SU-DHL-6 (cell line): Measurements from ENCODE around the gene DNER.

Experiments used
- H2AFZ ChIP-seq: fragments of 200-600 bp; sonication (generic); 2 replicates; pipeline ENCODE4 v1.6.1; 2014; ENCODE audit warnings: low read depth, mild to moderate bottlenecking, moderate library complexity, mixed read lengths, antibody characterized with exemption, low read length; ENCODE audit not compliant: severe bottlenecking
- H3F3A ChIP-seq: fragments of 200-600 bp; shearing (Covaris generic); 2 replicates; pipeline ENCODE4 v1.6.0; 2016; ENCODE audit warnings: antibody characterized with exemption, mild to moderate bottlenecking; ENCODE audit not compliant: insufficient read depth
- H3K27ac ChIP-seq: fragments of 200-600 bp; sonication (generic); 2 replicates; pipeline ENCODE4 v1.5.1; 2016; ENCODE audit warnings: low read depth, mild to moderate bottlenecking, low read length, moderate library complexity, mixed read lengths
- H3K27me3 ChIP-seq: fragments of 200-600 bp; sonication (generic), shearing (Covaris generic); 2 replicates; pipeline ENCODE4 v1.6.0; 2014; ENCODE audit warnings: mild to moderate bottlenecking, low read length
- H3K36me3 ChIP-seq: fragments of 200-600 bp; sonication (generic); 2 replicates; pipeline ENCODE4 v1.6.1; 2014; ENCODE audit warnings: mild to moderate bottlenecking, low read length, mixed read lengths
- H3K4me2 ChIP-seq: fragments of 300-600, 200-600 bp; shearing (Covaris generic), sonication (generic); 2 replicates; pipeline ENCODE4 v1.6.0; 2014; ENCODE audit warnings: low read length, low read depth, mild to moderate bottlenecking; ENCODE audit not compliant: poor library complexity, severe bottlenecking
- H3K4me3 ChIP-seq: fragments of 200-600 bp; sonication (generic); 2 replicates; pipeline ENCODE4 v1.5.1; 2014; ENCODE audit warnings: antibody characterized with exemption, low read length, mild to moderate bottlenecking, mixed read lengths; ENCODE audit not compliant: insufficient read depth, poor library complexity, severe bottlenecking
- H3K79me2 ChIP-seq: fragments of 200-600 bp; sonication (generic); 2 replicates; pipeline ENCODE4 v1.6.1; 2014; ENCODE audit warnings: mild to moderate bottlenecking, low read length, moderate library complexity; ENCODE audit not compliant: insufficient read depth
- H3K9ac ChIP-seq: fragments of 200-600 bp; sonication (generic); 2 replicates; pipeline ENCODE4 v1.7.0; 2014; ENCODE audit warnings: mild to moderate bottlenecking, low read length
- H3K9me2 ChIP-seq: fragments of 200-600 bp; sonication (generic); replicated peaks from 2 replicates; pipeline ENCODE4 v1.6.1; 2014; ENCODE audit warnings: low read length; ENCODE audit not compliant: insufficient read depth
- H3K9me3 ChIP-seq: fragments of 200-600 bp; sonication (generic); 2 replicates; pipeline ENCODE4 v1.6.1; 2014; ENCODE audit warnings: low read length, mixed read lengths; ENCODE audit not compliant: insufficient read depth
- H4K20me1 ChIP-seq: fragments of 200-600 bp; sonication (generic); 2 replicates; pipeline ENCODE4 v1.6.1; 2014; ENCODE audit warnings: low read depth, mild to moderate bottlenecking, antibody characterized with exemption, low read length, moderate library complexity, mixed read lengths
- EZH2phosphoT487 ChIP-seq: fragments of 200-600 bp; sonication (generic), shearing (Covaris generic); conservative IDR thresholded peaks from 2 replicates; pipeline ENCODE4 v1.6.1; 2018; ENCODE audit warnings: mild to moderate bottlenecking, antibody characterized with exemption, low read length, moderate library complexity, mixed read lengths
- TF ChIP-seq, protein P1 (sequence below): fragments of 200-600 bp; sonication (generic); IDR thresholded peaks from one replicate; pipeline ENCODE4 v1.5.1; 2017; ENCODE audit warnings: antibody characterized with exemption, mild to moderate bottlenecking, low read length, moderate library complexity; ENCODE audit not compliant: insufficient read depth, poor library complexity, severe bottlenecking

The DNER gene

DNA sequence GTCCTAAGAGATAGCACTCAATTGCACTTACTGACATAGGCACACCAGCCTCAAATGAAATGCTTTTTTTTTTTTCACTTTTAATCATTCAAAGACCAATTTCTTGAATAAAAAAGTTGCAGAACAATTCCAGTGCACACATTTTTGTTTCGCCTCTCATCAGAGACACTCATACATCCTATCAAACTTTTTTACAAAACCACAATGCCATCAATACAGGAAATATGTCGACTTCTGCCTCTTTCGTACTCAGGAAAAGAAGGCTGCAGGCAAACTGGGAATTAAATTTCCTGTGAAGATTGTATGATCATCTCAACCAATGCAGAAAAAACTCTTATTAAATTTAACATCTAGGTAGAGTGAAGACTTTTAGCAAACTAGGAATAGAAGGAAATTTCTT is 112.4 kb downstream of the DNER start:
- no peak overlapping the region for H2AFZ ChIP-seq
- H3K27me3 ChIP-seq: no peaks in the 10 kb centered on the region
- H3K79me2 ChIP-seq: no peaks in the 10 kb centered on the region
- no peaks in the 10 kb centered on the region for H3K9me2 ChIP-seq
- no peak overlapping the region for H3K4me3 ChIP-seq
- H3K4me2 ChIP-seq: no peak overlapping the region
- no peaks in the 10 kb centered on the region for H4K20me1 ChIP-seq
- H3K9me3 ChIP-seq: no peaks in the 10 kb centered on the region
- TF ChIP-seq, protein P1, sequence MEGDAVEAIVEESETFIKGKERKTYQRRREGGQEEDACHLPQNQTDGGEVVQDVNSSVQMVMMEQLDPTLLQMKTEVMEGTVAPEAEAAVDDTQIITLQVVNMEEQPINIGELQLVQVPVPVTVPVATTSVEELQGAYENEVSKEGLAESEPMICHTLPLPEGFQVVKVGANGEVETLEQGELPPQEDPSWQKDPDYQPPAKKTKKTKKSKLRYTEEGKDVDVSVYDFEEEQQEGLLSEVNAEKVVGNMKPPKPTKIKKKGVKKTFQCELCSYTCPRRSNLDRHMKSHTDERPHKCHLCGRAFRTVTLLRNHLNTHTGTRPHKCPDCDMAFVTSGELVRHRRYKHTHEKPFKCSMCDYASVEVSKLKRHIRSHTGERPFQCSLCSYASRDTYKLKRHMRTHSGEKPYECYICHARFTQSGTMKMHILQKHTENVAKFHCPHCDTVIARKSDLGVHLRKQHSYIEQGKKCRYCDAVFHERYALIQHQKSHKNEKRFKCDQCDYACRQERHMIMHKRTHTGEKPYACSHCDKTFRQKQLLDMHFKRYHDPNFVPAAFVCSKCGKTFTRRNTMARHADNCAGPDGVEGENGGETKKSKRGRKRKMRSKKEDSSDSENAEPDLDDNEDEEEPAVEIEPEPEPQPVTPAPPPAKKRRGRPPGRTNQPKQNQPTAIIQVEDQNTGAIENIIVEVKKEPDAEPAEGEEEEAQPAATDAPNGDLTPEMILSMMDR: no peak
- TF ChIP-seq EZH2phosphoT487: no peak
- no peak overlapping the region for H3K9ac ChIP-seq
- no peaks in the 10 kb centered on the region for H3K36me3 ChIP-seq
- no peak overlapping the region for H3K27ac ChIP-seq
- no peaks in the 10 kb centered on the region for H3F3A ChIP-seq

DNA sequence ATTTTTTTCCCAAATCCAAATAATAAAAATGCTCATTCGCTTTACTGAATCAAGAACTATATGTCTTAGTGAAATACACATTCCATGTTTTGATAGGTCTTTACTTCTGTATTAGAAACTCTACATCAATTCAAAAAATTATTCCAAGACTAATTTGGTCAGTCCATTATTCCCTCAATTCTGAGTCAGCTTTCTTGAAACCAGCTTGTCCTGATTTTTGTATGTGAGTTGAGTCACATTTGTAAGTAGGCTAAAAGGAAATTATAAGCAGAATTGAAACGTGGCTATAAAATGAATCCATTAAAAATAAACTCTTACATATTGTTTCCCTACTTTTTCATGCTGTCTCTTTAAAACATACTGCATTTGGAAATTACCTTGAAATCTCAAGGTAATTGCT is 113.0 kb downstream of the DNER start:
- H4K20me1 ChIP-seq: no peaks in the 10 kb centered on the region
- no peak overlapping the region for H3K4me3 ChIP-seq
- H3K9me3 ChIP-seq: no peaks in the 10 kb centered on the region
- H3K27me3 ChIP-seq: no peaks in the 10 kb centered on the region
- H3F3A ChIP-seq: no peaks in the 10 kb centered on the region
- H3K9ac ChIP-seq: no peak overlapping the region
- H3K9me2 ChIP-seq: no peaks in the 10 kb centered on the region
- H3K79me2 ChIP-seq: no peaks in the 10 kb centered on the region
- TF ChIP-seq, protein P1: no peak
- TF ChIP-seq EZH2phosphoT487: no peak
- no peak overlapping the region for H2AFZ ChIP-seq
- H3K36me3 ChIP-seq: no peaks in the 10 kb centered on the region
- no peak overlapping the region for H3K4me2 ChIP-seq
- H3K27ac ChIP-seq: no peak overlapping the region

DNA sequence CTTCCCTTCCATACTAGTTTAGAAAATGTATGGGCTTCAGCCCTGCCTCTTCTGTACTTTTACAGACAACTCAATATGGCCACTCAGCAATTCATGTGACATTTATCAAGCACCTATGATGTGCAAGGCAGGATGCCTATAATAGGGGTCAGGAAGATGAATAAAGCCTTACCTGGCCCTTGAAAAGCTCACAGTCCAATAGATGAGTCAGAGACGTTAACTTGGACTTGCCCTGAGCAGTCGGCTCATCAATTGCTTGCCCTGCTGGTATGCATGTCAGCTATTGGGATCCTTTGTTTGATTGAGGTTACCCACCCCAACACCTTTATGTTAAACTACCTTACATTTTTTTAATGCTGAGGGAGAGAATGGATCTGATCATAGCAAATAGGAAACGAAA is 116.1 kb downstream of the DNER start:
- no peaks in the 10 kb centered on the region for H3K36me3 ChIP-seq
- no peak overlapping the region for H2AFZ ChIP-seq
- H3K27me3 ChIP-seq: no peaks in the 10 kb centered on the region
- no peak overlapping the region for H3K4me2 ChIP-seq
- H3K9ac ChIP-seq: no peak overlapping the region
- no peaks in the 10 kb centered on the region for H3K9me2 ChIP-seq
- no peaks in the 10 kb centered on the region for H3F3A ChIP-seq
- no peak overlapping the region for H3K27ac ChIP-seq
- H3K79me2 ChIP-seq: no peaks in the 10 kb centered on the region
- H3K9me3 ChIP-seq: no peaks in the 10 kb centered on the region
- no peaks in the 10 kb centered on the region for H4K20me1 ChIP-seq
- no peak for TF ChIP-seq EZH2phosphoT487
- TF ChIP-seq, protein P1: no peak
- H3K4me3 ChIP-seq: no peak overlapping the region

DNA sequence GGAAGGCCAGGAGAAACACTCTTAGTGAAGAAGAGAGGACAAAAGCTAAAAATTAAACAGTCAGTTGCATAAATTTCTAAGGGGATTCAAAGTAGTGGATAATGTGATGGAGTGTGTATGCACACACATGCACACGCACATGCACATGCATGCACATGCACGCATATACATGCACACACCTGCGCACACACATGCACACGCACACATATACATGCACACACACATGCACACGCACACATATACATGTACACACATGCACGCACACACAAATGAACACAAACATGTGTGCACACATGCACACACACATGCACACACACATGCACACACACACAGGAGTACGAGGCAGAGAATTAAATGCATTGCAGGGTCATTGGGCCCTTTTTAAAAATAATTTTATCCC is 117.6 kb downstream of the DNER start:
- TF ChIP-seq, protein P1: no peak
- TF ChIP-seq EZH2phosphoT487: no peak
- no peaks in the 10 kb centered on the region for H3K27me3 ChIP-seq
- H2AFZ ChIP-seq: no peak overlapping the region
- no peaks in the 10 kb centered on the region for H3F3A ChIP-seq
- H3K36me3 ChIP-seq: no peaks in the 10 kb centered on the region
- H3K4me3 ChIP-seq: no peak overlapping the region
- no peaks in the 10 kb centered on the region for H3K79me2 ChIP-seq
- H3K9me2 ChIP-seq: no peaks in the 10 kb centered on the region
- no peaks in the 10 kb centered on the region for H3K9me3 ChIP-seq
- H3K27ac ChIP-seq: no peak overlapping the region
- H3K4me2 ChIP-seq: no peak overlapping the region
- no peaks in the 10 kb centered on the region for H4K20me1 ChIP-seq
- H3K9ac ChIP-seq: no peak overlapping the region
